ENCODE results near the gene TFAM.

TFAM gene

DNA sequence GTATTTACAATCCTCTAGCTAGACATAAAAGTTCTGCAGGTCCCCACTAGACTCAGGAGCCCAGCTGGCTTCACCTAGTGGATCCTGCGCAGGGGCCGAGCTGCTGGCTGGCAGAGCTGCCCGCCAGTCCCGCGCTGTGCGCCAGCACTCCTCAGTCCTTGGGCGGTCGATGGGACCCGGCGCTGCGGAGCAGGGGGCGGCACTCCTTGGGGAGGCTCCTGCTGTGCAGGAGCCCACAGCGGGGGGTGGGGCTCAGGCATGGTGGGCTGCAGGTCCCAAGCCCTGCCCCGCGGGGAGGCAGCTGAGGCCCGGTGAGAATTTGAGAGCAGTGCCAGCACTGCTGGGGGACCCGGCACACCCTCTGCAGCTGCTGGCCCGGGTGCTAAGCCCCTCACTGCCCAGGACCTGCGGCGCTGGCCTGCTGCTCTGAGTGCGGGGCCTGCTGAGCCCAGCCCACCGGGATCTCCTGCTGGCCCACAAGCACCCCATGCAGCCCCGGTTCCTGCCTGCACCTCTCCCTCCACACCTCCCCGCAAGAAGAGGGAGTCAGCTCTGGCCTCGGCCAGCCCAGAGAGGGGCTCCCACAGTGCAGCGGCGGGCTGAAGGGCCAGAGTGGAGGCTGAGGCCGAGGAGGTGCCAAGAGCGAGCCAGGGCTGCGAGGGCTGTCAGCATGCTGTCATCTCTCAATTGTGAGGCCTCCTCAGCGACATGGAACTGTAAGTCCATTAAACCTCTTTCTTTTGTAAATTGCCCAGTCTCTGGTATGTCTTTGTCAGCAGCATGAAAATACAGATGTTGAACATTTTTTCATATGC, 63.1 kb downstream of the TFAM start:
- Histone ChIP-seq H3K9me3 (ENCODE audit: severe bottlenecking) (no peaks in the 10 kb centered on the region), H3K36me3 (ENCODE audit: low read depth) (no peaks in the 10 kb centered on the region), H3K4me1 (ENCODE audit: insufficient read depth, poor library complexity, severe bottlenecking) (no peaks in the 10 kb centered on the region), H3K27me3 (ENCODE audit: insufficient read depth, poor library complexity, severe bottlenecking) (no peaks in the 10 kb centered on the region), H3K4me3 (ENCODE audit: severe bottlenecking) (no peak overlapping the region), H3K27ac (ENCODE audit: poor library complexity, severe bottlenecking) (no peak overlapping the region)
- ATAC-seq (ENCODE audit: low read depth), result no peak
- TF ChIP-seq CTCF (IDR thresholded peaks at IDR 0.05; ENCODE audit: poor library complexity, severe bottlenecking), result no peak
- DNase-seq (ENCODE audit: low spot score), result no peak
